Measurements from ENCODE around the gene NF1.

Gene NF1

GRCh38 chr17:31388770-31389656 lies 294.2 kb downstream of the NF1 start:
- DNase-seq (ENCODE audit: low read depth): no peak

- no peak for DNase-seq (ENCODE audit: low read depth)
Measured at GRCh38 chr17:31389657-31390381, 295.0 kb downstream of the NF1 start.

- DNase-seq (ENCODE audit: low read depth): no peak
Measured at GRCh38 chr17:31390426-31390747, 295.6 kb downstream of the NF1 start.

GRCh38 chr17:31390748-31391495 lies 296.1 kb downstream of the NF1 start:
- DNase-seq (ENCODE audit: low read depth): no peak

- no peak for DNase-seq (ENCODE audit: low read depth)
Measured at GRCh38 chr17:31391496-31391949, 296.7 kb downstream of the NF1 start, which contains the start of gene RAB11FIP4. TSS of gene RAB11FIP4 (plus strand) at chr17:31391675. CDS start at chr17:31391853, 178 bp downstream.

GRCh38 chr17:31392002-31392855 lies 297.5 kb downstream of the NF1 start:
- no peak for DNase-seq (ENCODE audit: low read depth)

GRCh38 chr17:31392856-31393748 lies 298.3 kb downstream of the NF1 start:
- no peak for DNase-seq (ENCODE audit: low read depth)

GRCh38 chr17:31393749-31394146 lies 299.0 kb downstream of the NF1 start:
- DNase-seq (ENCODE audit: low read depth): no peak

- DNase-seq (ENCODE audit: low read depth): no peak
Measured at GRCh38 chr17:31394544-31394943, 299.8 kb downstream of the NF1 start.

- DNase-seq (ENCODE audit: low read depth): no peak
Measured at GRCh38 chr17:31397256-31397939, 302.6 kb downstream of the NF1 start.

GRCh38 chr17:31398381-31399311 lies 303.9 kb downstream of the NF1 start:
- DNase-seq (ENCODE audit: low read depth): no peak

GRCh38 chr17:31400481-31400950 lies 305.7 kb downstream of the NF1 start:
- DNase-seq (ENCODE audit: low read depth): no peak

- DNase-seq (ENCODE audit: low read depth): no peak
Measured at GRCh38 chr17:31401456-31402254, 306.9 kb downstream of the NF1 start.

GRCh38 chr17:31404028-31404949 lies 309.5 kb downstream of the NF1 start:
- no peak for DNase-seq (ENCODE audit: low read depth)

GRCh38 chr17:31405890-31406371 lies 311.2 kb downstream of the NF1 start:
- no peak for DNase-seq (ENCODE audit: low read depth)

GRCh38 chr17:31408586-31408985 lies 313.8 kb downstream of the NF1 start:
- no peak for DNase-seq (ENCODE audit: low read depth)

Measured in HS-5 (cell line).